Gastroesophageal sphincter (tissue), 3 donors: ENCODE results near the gene RGS9.

Experiments
- CTCF ChIP-seq, 4 experiments: fragments of 200-600 bp in 2 of 4; fragments of 450-650 bp in 2 of 4; sonication (generic) in 1 of 4; IDR thresholded peaks; one replicate each; pipeline ENCODE4 v1.5.1; 2017 to 2019; ENCODE audit warnings: antibody characterized with exemption in 4 of 4, mild to moderate bottlenecking in 2 of 4, moderate library complexity in 2 of 4
- POLR2A ChIP-seq, 2 donors: fragments of 450-650 bp; IDR thresholded peaks; one replicate each; pipeline ENCODE4 v1.6.1; 2017; ENCODE audit warnings: antibody characterized with exemption in 2 of 2, mild to moderate bottlenecking in 2 of 2, moderate library complexity in 1 of 2
- POLR2AphosphoS5 ChIP-seq: sonication (generic); formaldehyde crosslinking; IDR thresholded peaks from one replicate; pipeline ENCODE4 v1.6.1; 2017; ENCODE audit warnings: antibody characterized with exemption

GRCh38 chr17:65169691-65170090, 32.5 kb downstream of the RGS9 start:
- TF ChIP-seq CTCF (IDR thresholded peaks at IDR 0.05), result no peak
- TF ChIP-seq POLR2AphosphoS5, result no peak
- TF ChIP-seq POLR2A (IDR thresholded peaks at IDR 0.05), result no peak
